ENCODE data around the gene GNAI3.

The GNAI3 gene

DNA sequence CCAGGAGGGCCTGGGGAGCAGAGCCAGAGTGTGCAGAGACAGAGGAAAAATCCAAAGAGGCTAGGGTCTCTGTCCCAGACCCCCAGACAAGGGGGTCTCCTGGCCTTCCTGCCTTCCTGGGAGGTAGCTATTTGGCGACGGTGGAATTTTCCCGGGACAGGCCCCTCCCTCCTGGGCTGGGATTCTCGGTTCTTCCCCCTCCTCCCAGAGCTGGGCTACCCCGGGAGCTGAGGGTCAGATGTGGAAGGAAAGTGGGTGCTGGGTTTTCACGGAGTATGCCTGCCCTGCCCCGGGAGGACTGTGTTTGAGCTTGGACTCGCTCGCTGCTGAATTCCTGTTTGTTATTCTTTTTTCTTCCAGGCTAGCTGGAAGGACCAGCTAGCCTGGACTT lies 72.0 kb downstream of the GNAI3 start:
- ATAC-seq: peak; percentile 56
- TF ChIP-seq ZNF8 (CRISPR knock-in tag; IDR thresholded peaks at IDR 0.05): no peak
- no peak for TF ChIP-seq ISL1 (CRISPR knock-in tag; IDR thresholded peaks at IDR 0.05)
- TF ChIP-seq, protein P1, sequence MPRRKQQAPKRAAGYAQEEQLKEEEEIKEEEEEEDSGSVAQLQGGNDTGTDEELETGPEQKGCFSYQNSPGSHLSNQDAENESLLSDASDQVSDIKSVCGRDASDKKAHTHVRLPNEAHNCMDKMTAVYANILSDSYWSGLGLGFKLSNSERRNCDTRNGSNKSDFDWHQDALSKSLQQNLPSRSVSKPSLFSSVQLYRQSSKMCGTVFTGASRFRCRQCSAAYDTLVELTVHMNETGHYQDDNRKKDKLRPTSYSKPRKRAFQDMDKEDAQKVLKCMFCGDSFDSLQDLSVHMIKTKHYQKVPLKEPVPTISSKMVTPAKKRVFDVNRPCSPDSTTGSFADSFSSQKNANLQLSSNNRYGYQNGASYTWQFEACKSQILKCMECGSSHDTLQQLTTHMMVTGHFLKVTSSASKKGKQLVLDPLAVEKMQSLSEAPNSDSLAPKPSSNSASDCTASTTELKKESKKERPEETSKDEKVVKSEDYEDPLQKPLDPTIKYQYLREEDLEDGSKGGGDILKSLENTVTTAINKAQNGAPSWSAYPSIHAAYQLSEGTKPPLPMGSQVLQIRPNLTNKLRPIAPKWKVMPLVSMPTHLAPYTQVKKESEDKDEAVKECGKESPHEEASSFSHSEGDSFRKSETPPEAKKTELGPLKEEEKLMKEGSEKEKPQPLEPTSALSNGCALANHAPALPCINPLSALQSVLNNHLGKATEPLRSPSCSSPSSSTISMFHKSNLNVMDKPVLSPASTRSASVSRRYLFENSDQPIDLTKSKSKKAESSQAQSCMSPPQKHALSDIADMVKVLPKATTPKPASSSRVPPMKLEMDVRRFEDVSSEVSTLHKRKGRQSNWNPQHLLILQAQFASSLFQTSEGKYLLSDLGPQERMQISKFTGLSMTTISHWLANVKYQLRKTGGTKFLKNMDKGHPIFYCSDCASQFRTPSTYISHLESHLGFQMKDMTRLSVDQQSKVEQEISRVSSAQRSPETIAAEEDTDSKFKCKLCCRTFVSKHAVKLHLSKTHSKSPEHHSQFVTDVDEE (CRISPR knock-in tag; IDR thresholded peaks at IDR 0.05): no peak
- TF ChIP-seq TCF4 (CRISPR knock-in tag; IDR thresholded peaks at IDR 0.05; ENCODE audit: borderline replicate concordance): no peak
- TF ChIP-seq ARNTL (CRISPR knock-in tag; IDR thresholded peaks at IDR 0.05; ENCODE audit: borderline replicate concordance, low read depth): no peak
- TF ChIP-seq, protein P2, sequence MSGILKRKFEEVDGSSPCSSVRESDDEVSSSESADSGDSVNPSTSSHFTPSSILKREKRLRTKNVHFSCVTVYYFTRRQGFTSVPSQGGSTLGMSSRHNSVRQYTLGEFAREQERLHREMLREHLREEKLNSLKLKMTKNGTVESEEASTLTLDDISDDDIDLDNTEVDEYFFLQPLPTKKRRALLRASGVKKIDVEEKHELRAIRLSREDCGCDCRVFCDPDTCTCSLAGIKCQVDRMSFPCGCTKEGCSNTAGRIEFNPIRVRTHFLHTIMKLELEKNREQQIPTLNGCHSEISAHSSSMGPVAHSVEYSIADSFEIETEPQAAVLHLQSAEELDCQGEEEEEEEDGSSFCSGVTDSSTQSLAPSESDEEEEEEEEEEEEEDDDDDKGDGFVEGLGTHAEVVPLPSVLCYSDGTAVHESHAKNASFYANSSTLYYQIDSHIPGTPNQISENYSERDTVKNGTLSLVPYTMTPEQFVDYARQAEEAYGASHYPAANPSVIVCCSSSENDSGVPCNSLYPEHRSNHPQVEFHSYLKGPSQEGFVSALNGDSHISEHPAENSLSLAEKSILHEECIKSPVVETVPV (CRISPR knock-in tag; IDR thresholded peaks at IDR 0.05): no peak
- no peak for TF ChIP-seq ZFP30 (CRISPR knock-in tag; IDR thresholded peaks at IDR 0.05)
- no peak for TF ChIP-seq CSDC2 (CRISPR knock-in tag; IDR thresholded peaks at IDR 0.05)
- TF ChIP-seq, protein P3, sequence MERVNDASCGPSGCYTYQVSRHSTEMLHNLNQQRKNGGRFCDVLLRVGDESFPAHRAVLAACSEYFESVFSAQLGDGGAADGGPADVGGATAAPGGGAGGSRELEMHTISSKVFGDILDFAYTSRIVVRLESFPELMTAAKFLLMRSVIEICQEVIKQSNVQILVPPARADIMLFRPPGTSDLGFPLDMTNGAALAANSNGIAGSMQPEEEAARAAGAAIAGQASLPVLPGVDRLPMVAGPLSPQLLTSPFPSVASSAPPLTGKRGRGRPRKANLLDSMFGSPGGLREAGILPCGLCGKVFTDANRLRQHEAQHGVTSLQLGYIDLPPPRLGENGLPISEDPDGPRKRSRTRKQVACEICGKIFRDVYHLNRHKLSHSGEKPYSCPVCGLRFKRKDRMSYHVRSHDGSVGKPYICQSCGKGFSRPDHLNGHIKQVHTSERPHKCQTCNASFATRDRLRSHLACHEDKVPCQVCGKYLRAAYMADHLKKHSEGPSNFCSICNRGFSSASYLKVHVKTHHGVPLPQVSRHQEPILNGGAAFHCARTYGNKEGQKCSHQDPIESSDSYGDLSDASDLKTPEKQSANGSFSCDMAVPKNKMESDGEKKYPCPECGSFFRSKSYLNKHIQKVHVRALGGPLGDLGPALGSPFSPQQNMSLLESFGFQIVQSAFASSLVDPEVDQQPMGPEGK (CRISPR knock-in tag; IDR thresholded peaks at IDR 0.05; ENCODE audit: borderline replicate concordance): no peak
- no peak for TF ChIP-seq TOX (CRISPR knock-in tag; IDR thresholded peaks at IDR 0.05; ENCODE audit: borderline replicate concordance)
- no peak for TF ChIP-seq ZFP3 (CRISPR knock-in tag; IDR thresholded peaks at IDR 0.05)
- no peak for TF ChIP-seq BACH2 (CRISPR knock-in tag; IDR thresholded peaks at IDR 0.05; ENCODE audit: borderline replicate concordance)

GRCh38 chr1:109620841-109621286 lies 72.4 kb downstream of the GNAI3 start:
- TF ChIP-seq TCF4 (CRISPR knock-in tag; IDR thresholded peaks at IDR 0.05; ENCODE audit: borderline replicate concordance) (no peak), CSDC2 (CRISPR knock-in tag; IDR thresholded peaks at IDR 0.05) (no peak), ISL1 (CRISPR knock-in tag; IDR thresholded peaks at IDR 0.05) (no peak), GLIS3 (CRISPR knock-in tag; IDR thresholded peaks at IDR 0.05) (no peak), OSR1 (CRISPR knock-in tag; IDR thresholded peaks at IDR 0.05) (no peak), SNAI2 (CRISPR knock-in tag; IDR thresholded peaks at IDR 0.05) (no peak), ESRRG (CRISPR knock-in tag; IDR thresholded peaks at IDR 0.05) (no peak), ZFP30 (CRISPR knock-in tag; IDR thresholded peaks at IDR 0.05) (no peak), CREB5 (CRISPR knock-in tag; IDR thresholded peaks at IDR 0.05; ENCODE audit: low read depth) (no peak), ZNF565 (CRISPR knock-in tag; conservative IDR thresholded peaks at IDR 0.05; ENCODE audit: low read depth) (no peak), ZNF8 (CRISPR knock-in tag; IDR thresholded peaks at IDR 0.05) (no peak), ARNTL (CRISPR knock-in tag; IDR thresholded peaks at IDR 0.05; ENCODE audit: borderline replicate concordance, low read depth) (no peak)
- TF ChIP-seq, protein P1 (CRISPR knock-in tag; IDR thresholded peaks at IDR 0.05): no peak
- TF ChIP-seq, protein P3 (CRISPR knock-in tag; IDR thresholded peaks at IDR 0.05; ENCODE audit: borderline replicate concordance): no peak
- ATAC-seq: peak; percentile 90
